ENCODE data around the gene IRF2BPL.

IRF2BPL gene

DNA sequence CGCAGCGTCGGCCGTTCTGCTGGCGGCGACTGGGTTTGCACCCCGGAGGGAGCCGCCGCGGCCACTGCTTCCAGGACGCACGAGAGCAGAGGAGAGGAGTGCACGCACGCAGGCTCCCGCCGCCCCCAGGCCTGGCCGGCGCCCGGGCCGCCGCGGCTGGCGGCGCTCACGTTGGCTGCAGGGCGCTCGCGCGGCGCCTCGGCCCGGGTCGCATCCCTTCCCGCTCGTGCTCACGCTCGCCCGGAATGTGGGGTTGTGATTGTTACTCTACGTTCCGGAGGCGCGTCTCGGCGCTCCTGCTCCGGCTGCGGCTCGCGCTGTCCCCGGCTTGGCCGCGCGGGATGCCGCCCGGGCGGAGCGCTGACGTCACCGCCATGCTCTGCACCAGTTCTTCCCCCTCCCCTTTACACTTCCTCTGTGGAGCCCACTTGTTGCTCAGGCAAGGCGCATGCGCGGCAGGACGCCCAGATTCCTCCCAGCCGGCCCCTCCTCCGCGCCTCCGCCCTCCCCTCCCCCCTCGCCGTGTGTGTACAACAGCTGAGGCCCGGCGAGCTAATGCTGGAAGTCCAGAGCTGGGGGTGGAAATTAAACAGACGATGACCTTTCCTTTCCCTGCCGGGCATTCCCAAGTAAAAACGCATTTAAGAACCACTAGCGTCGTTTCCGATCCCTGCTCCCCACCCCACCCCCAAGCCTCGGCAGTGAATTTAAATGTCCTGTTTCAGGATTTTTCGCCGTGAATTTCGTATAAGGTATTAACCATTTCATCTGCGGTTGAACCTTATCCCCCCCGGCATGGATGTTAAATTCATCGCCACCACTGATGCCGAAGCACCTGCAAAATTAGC, at the start of gene IRF2BPL:
TSS of gene IRF2BPL (minus strand) at position 325 of the 848 bp plus-strand sequence. CDS start 916 bp downstream, outside the sequence.
- H3K36me3 ChIP-seq, result peaks cover 10% of the 10 kb centered on the region
- H3K27me3 ChIP-seq (ENCODE audit: insufficient read depth, low read depth, severe bottlenecking), result no peaks in the 10 kb centered on the region
- peak within 1 kb of the TSS; percentile 81 for H3K4me3 ChIP-seq (ENCODE audit: low read depth, low read length)
- peak within 1 kb of the TSS; percentile 80 for H3K27ac ChIP-seq
- H3K9me3 ChIP-seq (ENCODE audit: severe bottlenecking), result no peaks in the 10 kb centered on the region
- peak; percentile 98 for DNase-seq
- TF ChIP-seq, protein P1, sequence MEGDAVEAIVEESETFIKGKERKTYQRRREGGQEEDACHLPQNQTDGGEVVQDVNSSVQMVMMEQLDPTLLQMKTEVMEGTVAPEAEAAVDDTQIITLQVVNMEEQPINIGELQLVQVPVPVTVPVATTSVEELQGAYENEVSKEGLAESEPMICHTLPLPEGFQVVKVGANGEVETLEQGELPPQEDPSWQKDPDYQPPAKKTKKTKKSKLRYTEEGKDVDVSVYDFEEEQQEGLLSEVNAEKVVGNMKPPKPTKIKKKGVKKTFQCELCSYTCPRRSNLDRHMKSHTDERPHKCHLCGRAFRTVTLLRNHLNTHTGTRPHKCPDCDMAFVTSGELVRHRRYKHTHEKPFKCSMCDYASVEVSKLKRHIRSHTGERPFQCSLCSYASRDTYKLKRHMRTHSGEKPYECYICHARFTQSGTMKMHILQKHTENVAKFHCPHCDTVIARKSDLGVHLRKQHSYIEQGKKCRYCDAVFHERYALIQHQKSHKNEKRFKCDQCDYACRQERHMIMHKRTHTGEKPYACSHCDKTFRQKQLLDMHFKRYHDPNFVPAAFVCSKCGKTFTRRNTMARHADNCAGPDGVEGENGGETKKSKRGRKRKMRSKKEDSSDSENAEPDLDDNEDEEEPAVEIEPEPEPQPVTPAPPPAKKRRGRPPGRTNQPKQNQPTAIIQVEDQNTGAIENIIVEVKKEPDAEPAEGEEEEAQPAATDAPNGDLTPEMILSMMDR (IDR thresholded peaks at IDR 0.05; ENCODE audit: low read depth, low read length), result no peak

DNA sequence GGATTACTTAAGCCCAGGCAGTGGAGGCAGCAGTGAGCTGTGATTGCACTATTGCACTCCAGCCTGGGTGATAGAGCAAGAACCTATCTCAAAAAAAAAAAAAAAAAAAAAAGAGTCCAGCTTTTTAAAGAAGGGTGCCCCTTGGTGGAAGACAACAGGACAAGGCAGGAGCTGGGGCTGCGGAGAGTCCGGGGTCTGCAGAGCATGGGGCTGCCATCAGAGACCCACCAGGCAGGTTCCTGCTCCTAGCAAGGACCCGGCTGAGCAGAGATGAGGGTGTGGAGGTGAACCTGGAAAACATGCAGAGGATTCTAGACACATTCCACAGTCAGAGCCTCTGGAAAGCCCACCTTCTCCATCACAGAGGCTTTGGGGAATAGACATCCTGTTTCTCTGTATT, 48.5 kb upstream of the IRF2BPL start:
- no peak for DNase-seq
- no peaks in the 10 kb centered on the region for H3K27me3 ChIP-seq (ENCODE audit: insufficient read depth, low read depth, severe bottlenecking)
- no peaks in the 10 kb centered on the region for H3K9me3 ChIP-seq (ENCODE audit: severe bottlenecking)
- TF ChIP-seq, protein P1 (IDR thresholded peaks at IDR 0.05; ENCODE audit: low read depth, low read length), result no peak
- H3K36me3 ChIP-seq, result no peaks in the 10 kb centered on the region
- no peak overlapping the region for H3K27ac ChIP-seq
- H3K4me3 ChIP-seq (ENCODE audit: low read depth, low read length), result no peak overlapping the region

DNA sequence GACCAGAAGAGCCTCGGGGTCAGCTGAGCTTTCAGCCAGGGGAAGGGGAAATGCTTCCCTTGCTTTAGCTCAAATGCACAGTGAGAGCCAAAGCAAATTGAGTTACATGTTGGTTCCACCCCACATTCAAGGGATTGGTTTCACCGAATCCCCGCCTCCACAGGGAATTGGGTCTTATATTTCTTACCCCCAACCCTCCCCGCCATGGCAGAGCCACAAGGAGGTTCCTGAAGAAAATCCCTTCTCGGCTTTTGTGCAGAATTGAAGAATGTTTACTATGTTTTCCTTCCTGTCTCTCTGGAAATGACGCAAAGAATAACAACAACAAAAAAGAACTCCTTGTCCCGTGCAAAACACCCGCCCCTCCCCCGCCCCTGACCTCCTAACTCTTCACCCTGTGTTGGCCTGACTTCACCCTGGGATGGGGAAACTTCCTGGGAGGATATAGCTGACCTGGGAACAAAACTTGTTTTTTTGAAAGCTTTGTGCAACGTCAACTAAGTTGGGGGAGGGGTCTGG, 47.7 kb upstream of the IRF2BPL start:
- H3K36me3 ChIP-seq, result no peaks in the 10 kb centered on the region
- TF ChIP-seq, protein P1 (IDR thresholded peaks at IDR 0.05; ENCODE audit: low read depth, low read length), result no peak
- no peak overlapping the region for H3K27ac ChIP-seq
- H3K9me3 ChIP-seq (ENCODE audit: severe bottlenecking), result no peaks in the 10 kb centered on the region
- H3K27me3 ChIP-seq (ENCODE audit: insufficient read depth, low read depth, severe bottlenecking), result no peaks in the 10 kb centered on the region
- no peak overlapping the region for H3K4me3 ChIP-seq (ENCODE audit: low read depth, low read length)
- no peak for DNase-seq

DNA sequence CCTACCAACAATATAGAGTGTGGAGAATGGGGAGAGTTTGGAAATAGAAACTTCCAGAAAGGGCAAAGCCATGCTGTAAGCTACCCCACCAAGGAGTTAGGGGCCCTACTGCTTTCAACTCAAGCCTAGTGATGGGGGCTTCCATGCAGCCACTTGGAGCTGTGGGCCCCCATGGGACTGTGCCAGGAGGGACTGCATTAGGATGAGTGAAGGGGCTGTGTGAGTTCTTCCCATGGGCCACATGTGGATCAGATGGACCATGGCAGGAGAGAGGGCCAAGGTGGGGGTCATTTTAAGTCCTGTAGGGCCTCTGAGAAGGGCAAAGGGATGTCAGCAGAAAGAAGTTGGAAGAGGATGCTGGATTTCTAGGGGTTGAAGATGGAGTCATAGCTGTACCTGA, 46.5 kb upstream of the IRF2BPL start:
- no peak overlapping the region for H3K27ac ChIP-seq
- H3K4me3 ChIP-seq (ENCODE audit: low read depth, low read length), result no peak overlapping the region
- no peaks in the 10 kb centered on the region for H3K36me3 ChIP-seq
- H3K9me3 ChIP-seq (ENCODE audit: severe bottlenecking), result no peaks in the 10 kb centered on the region
- H3K27me3 ChIP-seq (ENCODE audit: insufficient read depth, low read depth, severe bottlenecking), result no peaks in the 10 kb centered on the region
- no peak for DNase-seq
- TF ChIP-seq, protein P1 (IDR thresholded peaks at IDR 0.05; ENCODE audit: low read depth, low read length), result no peak

DNA sequence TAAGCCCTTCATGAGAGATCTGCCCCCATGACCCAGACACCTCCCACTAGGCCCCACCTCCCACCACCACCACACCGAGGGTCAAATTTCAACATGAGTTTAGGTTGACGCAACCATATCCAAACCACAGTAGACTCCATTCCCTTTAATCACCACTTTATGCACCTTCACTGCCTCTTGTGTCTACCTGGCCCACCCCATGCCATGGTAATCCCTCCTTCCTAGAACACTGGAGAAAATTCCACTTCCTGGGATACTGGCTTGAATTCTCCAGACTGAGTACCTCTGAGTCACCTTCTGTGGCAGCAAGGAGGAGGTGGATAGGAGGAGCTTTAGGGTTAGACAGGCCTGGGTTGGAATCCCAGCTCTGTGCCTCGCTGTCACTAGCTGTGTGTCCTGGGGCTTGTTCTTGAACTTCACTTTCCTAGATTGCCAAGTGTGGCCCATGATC, 43.5 kb upstream of the IRF2BPL start:
- Histone ChIP-seq H3K27ac (no peak overlapping the region), H3K9me3 (ENCODE audit: severe bottlenecking) (no peaks in the 10 kb centered on the region), H3K27me3 (ENCODE audit: insufficient read depth, low read depth, severe bottlenecking) (no peaks in the 10 kb centered on the region), H3K36me3 (no peaks in the 10 kb centered on the region), H3K4me3 (ENCODE audit: low read depth, low read length) (no peak overlapping the region)
- TF ChIP-seq, protein P1 (IDR thresholded peaks at IDR 0.05; ENCODE audit: low read depth, low read length), result no peak
- DNase-seq, result no peak

All from WERI-Rb-1 (cell line).